SU-DHL-6 (cell line): Measurements from ENCODE around the gene POMT2.

Experiments
- H2AFZ ChIP-seq: fragments of 200-600 bp; sonication (generic); 2 replicates; pipeline ENCODE4 v1.6.1; 2014; ENCODE audit warnings: low read depth, mild to moderate bottlenecking, moderate library complexity, mixed read lengths, antibody characterized with exemption, low read length; ENCODE audit not compliant: severe bottlenecking
- H3F3A ChIP-seq: fragments of 200-600 bp; shearing (Covaris generic); 2 replicates; pipeline ENCODE4 v1.6.0; 2016; ENCODE audit warnings: antibody characterized with exemption, mild to moderate bottlenecking; ENCODE audit not compliant: insufficient read depth
- H3K27ac ChIP-seq: fragments of 200-600 bp; sonication (generic); 2 replicates; pipeline ENCODE4 v1.5.1; 2016; ENCODE audit warnings: low read depth, mild to moderate bottlenecking, low read length, moderate library complexity, mixed read lengths
- H3K27me3 ChIP-seq: fragments of 200-600 bp; sonication (generic), shearing (Covaris generic); 2 replicates; pipeline ENCODE4 v1.6.0; 2014; ENCODE audit warnings: mild to moderate bottlenecking, low read length
- H3K36me3 ChIP-seq: fragments of 200-600 bp; sonication (generic); 2 replicates; pipeline ENCODE4 v1.6.1; 2014; ENCODE audit warnings: mild to moderate bottlenecking, low read length, mixed read lengths
- H3K4me2 ChIP-seq: fragments of 300-600, 200-600 bp; shearing (Covaris generic), sonication (generic); 2 replicates; pipeline ENCODE4 v1.6.0; 2014; ENCODE audit warnings: low read length, low read depth, mild to moderate bottlenecking; ENCODE audit not compliant: poor library complexity, severe bottlenecking
- H3K4me3 ChIP-seq: fragments of 200-600 bp; sonication (generic); 2 replicates; pipeline ENCODE4 v1.5.1; 2014; ENCODE audit warnings: antibody characterized with exemption, low read length, mild to moderate bottlenecking, mixed read lengths; ENCODE audit not compliant: insufficient read depth, poor library complexity, severe bottlenecking
- H3K79me2 ChIP-seq: fragments of 200-600 bp; sonication (generic); 2 replicates; pipeline ENCODE4 v1.6.1; 2014; ENCODE audit warnings: mild to moderate bottlenecking, low read length, moderate library complexity; ENCODE audit not compliant: insufficient read depth
- H3K9ac ChIP-seq: fragments of 200-600 bp; sonication (generic); 2 replicates; pipeline ENCODE4 v1.7.0; 2014; ENCODE audit warnings: mild to moderate bottlenecking, low read length
- H3K9me2 ChIP-seq: fragments of 200-600 bp; sonication (generic); replicated peaks from 2 replicates; pipeline ENCODE4 v1.6.1; 2014; ENCODE audit warnings: low read length; ENCODE audit not compliant: insufficient read depth
- H3K9me3 ChIP-seq: fragments of 200-600 bp; sonication (generic); 2 replicates; pipeline ENCODE4 v1.6.1; 2014; ENCODE audit warnings: low read length, mixed read lengths; ENCODE audit not compliant: insufficient read depth
- H4K20me1 ChIP-seq: fragments of 200-600 bp; sonication (generic); 2 replicates; pipeline ENCODE4 v1.6.1; 2014; ENCODE audit warnings: low read depth, mild to moderate bottlenecking, antibody characterized with exemption, low read length, moderate library complexity, mixed read lengths
- CTCF ChIP-seq: fragments of 200-600 bp; sonication (generic); IDR thresholded peaks from one replicate; pipeline ENCODE4 v1.5.1; 2017; ENCODE audit warnings: antibody characterized with exemption, mild to moderate bottlenecking, low read length, moderate library complexity; ENCODE audit not compliant: insufficient read depth, poor library complexity, severe bottlenecking
- EZH2phosphoT487 ChIP-seq: fragments of 200-600 bp; sonication (generic), shearing (Covaris generic); conservative IDR thresholded peaks from 2 replicates; pipeline ENCODE4 v1.6.1; 2018; ENCODE audit warnings: mild to moderate bottlenecking, antibody characterized with exemption, low read length, moderate library complexity, mixed read lengths

Gene POMT2

GRCh38 chr14:77359626-77360025, 38.9 kb upstream of the POMT2 start:
- H3K27me3 ChIP-seq: no peaks in the 10 kb centered on the region
- H3K27ac ChIP-seq: peak overlapping the region; percentile 31; the same call in 1 of the 2 replicates
- 0 out of 2 replicates have a peak, but pooled peaks cover 8% of the 10 kb centered on the region for H3K9me3 ChIP-seq
- no peaks in the 10 kb centered on the region for H3K9me2 ChIP-seq
- H3F3A ChIP-seq: peaks cover 12% of the 10 kb centered on the region; the same call in 1 of the 2 replicates
- peaks cover 16% of the 10 kb centered on the region for H3K36me3 ChIP-seq
- no peak overlapping the region for H3K4me3 ChIP-seq
- no peak overlapping the region for H3K4me2 ChIP-seq
- TF ChIP-seq EZH2phosphoT487: no peak
- no peak for TF ChIP-seq CTCF
- H2AFZ ChIP-seq: no peak overlapping the region
- H3K79me2 ChIP-seq: peaks cover 68% of the 10 kb centered on the region
- H3K9ac ChIP-seq: no peak overlapping the region
- no peaks in the 10 kb centered on the region for H4K20me1 ChIP-seq

GRCh38 chr14:77356899-77357298, 36.2 kb upstream of the POMT2 start:
- H3K27me3 ChIP-seq: no peaks in the 10 kb centered on the region
- peaks cover 5% of the 10 kb centered on the region for H3K36me3 ChIP-seq
- H3K9ac ChIP-seq: no peak overlapping the region
- no peak overlapping the region for H3K4me3 ChIP-seq
- H3K9me2 ChIP-seq: no peaks in the 10 kb centered on the region
- H4K20me1 ChIP-seq: no peaks in the 10 kb centered on the region
- H3K27ac ChIP-seq: no peak overlapping the region
- peaks cover 57% of the 10 kb centered on the region; the same call in 1 of the 2 replicates for H3K79me2 ChIP-seq
- 0 out of 2 replicates have a peak, but pooled peaks cover 4% of the 10 kb centered on the region for H3K9me3 ChIP-seq
- no peak overlapping the region for H2AFZ ChIP-seq
- TF ChIP-seq EZH2phosphoT487 (no peak), CTCF (no peak)
- H3F3A ChIP-seq: peaks cover 14% of the 10 kb centered on the region; the same call in 1 of the 2 replicates
- no peak overlapping the region for H3K4me2 ChIP-seq

GRCh38 chr14:77355811-77356210, 35.1 kb upstream of the POMT2 start:
- Histone ChIP-seq H3K9ac (no peak overlapping the region), H4K20me1 (no peaks in the 10 kb centered on the region), H3K9me2 (no peaks in the 10 kb centered on the region), H3K4me2 (no peak overlapping the region), H3K36me3 (peaks cover 2% of the 10 kb centered on the region; the same call in 1 of the 2 replicates), H3K4me3 (no peak overlapping the region), H3K9me3 (no peaks in the 10 kb centered on the region), H3K27me3 (no peaks in the 10 kb centered on the region), H3K79me2 (peaks cover 49% of the 10 kb centered on the region; the same call in 1 of the 2 replicates), H3K27ac (no peak overlapping the region), H3F3A (peaks cover 14% of the 10 kb centered on the region; the same call in 1 of the 2 replicates), H2AFZ (no peak overlapping the region)
- TF ChIP-seq CTCF (no peak), EZH2phosphoT487 (no peak)
